Measurements from ENCODE around the gene MPZL2. TPM values are rescaled to one million over a fixed set of nuclear protein-coding genes. Genes with fewer than 3 reads are reported as not detected.

The MPZL2 gene
- polyA plus RNA-seq, 3 donors = 16.4 to 56.1 (median 21.3) TPM

DNA sequence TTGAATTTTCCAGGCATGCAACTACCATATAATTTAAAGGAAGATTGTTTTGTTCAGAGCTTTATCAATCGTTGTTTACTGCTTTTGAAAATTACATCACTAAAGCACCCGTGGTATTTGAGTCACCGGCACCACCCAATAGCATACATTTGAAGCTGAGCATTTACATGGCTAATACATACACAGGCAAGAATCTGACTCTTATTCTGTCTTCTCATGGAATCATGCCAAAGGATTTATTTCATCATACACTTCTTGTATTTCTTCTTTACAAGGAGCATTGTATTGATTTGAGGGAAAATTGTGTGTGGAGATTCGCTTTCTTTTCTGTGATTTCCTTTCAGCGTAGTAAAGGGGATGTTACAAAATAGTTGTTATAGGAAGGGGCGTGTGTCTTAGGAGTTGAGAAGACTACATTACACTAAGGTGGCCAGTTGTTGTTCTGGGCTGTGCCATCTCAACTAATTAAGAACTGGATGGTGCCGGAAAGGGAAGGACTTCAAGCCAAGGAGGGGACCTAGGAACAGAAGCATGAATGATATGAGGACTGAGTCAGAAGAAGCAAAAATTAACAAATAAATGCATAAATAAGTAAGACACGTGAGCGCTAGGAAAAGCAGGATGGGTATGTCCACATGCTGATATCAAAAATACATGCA is 27.5 kb upstream of the MPZL2 start:
- DNase-seq (ENCODE audit: extremely low read depth in 1 of 11, low read depth in 9 of 11, low spot score in 4 of 11) = no peak

DNA sequence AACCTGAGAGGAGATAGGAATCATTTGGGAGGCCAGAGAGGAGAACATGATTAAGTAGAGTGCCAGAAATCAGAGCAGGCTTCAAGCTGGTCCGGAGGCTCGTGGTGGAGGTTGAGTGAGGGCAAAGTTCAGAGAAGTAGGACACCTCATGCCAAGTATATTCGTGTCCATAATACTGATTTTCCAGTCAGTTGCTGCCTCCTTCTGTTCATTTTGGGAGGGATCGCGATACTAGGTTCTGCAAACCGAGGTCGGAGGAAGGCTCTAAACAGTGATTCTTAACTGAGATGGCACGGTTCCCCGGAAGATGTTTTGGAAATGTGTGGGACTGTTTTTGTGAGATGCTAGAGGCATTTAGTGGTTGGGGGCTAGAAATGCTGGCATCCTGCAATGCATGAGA is 26.8 kb upstream of the MPZL2 start:
- DNase-seq (ENCODE audit: extremely low read depth in 1 of 11, low read depth in 9 of 11, low spot score in 4 of 11) = no peak

DNA sequence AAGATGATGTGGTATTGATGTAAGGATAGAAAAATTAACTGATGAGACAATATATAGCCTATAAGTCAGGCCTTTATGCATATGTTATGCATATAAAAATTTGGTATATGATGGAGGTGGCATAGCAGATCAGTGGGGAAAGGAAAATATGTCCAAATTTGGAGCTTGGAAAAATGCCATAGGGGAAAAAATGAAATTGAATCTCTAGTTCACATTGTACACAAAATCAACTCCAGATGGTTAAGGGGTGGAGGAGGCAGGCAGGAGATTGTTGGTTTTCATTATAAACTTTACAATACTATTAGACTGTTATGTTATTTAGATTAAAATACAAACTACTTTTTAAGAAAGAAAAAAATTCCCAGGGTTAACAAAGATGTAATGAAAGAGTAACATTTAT is 25.3 kb upstream of the MPZL2 start:
- DNase-seq (ENCODE audit: extremely low read depth in 1 of 11, low read depth in 9 of 11, low spot score in 4 of 11) = no peak

DNA sequence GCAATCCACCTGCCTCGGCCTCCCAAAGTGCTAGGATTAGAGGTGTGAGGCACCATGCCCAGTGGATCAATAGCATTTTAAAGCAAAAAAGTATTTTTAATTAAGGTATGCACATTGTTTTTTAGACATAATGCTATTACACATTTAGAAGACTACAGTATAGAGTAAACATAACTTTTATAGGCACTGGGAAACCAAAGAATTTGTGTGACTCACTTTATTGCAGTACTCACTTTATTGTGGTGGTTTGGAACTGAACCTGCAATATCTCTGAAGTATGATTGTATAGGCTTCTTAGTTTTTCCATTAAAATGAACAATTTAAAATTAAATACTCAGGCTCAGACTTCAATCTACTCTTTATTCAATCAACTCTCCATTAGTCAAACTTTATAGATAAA is 22.9 kb upstream of the MPZL2 start:
- no peak for DNase-seq (ENCODE audit: extremely low read depth in 1 of 11, low read depth in 9 of 11, low spot score in 4 of 11)

DNA sequence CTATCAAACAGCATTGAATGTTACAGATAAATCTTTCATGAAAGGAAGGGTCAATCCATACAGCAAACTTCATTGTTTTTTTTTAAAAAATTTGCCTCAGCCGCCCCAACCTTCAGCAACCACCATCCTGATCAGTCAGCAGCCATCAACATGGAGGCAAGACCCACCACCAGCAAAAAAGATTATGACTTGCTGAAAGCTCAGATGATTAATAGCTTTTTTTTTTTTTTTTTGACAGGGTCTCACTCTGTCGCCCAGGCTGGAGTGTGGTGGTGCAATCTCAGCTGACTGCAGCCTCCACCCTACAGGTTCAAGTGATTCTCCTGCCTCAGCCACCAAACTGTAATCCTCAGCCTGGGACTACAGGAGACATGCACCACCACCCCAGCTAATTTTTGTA is 22.4 kb upstream of the MPZL2 start:
- DNase-seq (ENCODE audit: extremely low read depth in 1 of 11, low read depth in 9 of 11, low spot score in 4 of 11) = no peak

DNA sequence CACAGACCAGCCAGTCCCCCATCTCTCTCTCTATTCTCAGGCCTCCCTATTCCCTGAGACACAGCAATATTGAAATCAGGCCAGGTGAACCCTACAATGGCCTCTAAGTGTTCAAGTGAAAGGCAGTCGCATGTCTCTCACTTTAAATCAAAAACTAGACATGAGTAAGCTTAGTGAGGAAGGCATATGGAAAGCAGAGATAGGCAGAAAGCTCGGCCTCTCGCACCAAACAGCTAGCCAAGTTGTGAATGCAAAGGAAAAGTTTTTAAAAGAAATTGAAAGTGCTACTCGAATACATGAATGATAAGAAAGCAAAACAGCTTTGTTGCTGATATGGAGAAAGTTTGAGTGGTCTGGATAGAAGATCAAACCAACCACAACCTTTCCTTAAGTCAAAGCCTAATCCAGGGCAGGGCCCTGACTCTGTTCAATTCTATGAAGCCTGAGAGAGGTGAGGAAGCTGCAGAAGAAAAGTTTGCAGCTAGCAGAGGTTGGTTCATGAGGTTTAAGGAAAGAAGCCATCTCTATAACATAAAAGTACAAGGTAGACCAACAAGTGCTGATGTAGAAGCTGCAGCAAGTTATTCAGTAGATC is 19.8 kb upstream of the MPZL2 start:
- no peak for DNase-seq (ENCODE audit: extremely low read depth in 1 of 11, low read depth in 9 of 11, low spot score in 4 of 11)

DNA sequence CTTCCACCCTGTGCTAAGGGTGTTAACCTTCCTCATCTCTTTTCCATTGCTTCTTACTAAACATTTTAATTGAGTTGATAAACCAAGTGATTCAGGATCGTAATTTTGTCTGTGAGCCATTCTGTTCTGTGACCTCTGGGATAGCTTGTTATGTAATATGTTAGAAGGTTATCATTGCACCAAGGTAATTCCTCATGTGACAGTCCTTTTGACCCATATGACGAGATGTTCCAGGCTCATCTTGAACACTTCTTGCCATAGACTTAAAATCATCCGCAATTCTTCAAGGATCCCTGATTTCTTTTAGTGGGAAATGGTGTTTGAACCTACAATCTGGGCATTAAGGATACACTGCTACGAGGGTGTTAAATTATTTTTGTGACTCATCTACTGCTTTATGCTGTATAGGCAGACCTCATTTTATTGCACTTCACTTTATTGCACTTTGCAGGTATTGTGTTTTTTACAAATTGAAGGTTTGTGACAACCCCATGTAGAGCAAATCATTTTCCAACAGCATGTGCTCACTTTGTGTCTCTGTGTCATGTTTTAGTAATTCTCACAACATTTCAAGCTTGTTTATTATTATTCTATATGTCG is 19.0 kb upstream of the MPZL2 start:
- no peak for DNase-seq (ENCODE audit: extremely low read depth in 1 of 11, low read depth in 9 of 11, low spot score in 4 of 11)

DNA sequence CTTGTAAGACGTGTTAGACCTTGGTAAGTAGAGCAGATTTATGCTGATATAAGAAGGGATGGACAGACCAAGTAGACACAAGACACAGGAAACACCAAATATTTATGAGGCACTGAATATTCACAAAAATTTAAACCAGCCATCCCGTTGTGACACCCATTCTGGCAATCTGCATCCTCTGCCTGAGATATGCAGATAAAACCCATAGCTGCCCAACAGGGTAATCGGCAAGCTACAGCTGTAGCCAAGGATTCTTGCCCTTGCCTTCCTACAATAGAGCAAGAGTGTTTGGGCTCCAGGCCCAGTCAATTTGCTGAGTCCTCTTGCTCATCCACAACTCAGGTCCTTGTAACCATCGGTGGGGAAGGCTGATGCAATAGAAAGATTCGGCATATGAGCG is 18.5 kb upstream of the MPZL2 start:
- DNase-seq (ENCODE audit: extremely low read depth in 1 of 11, low read depth in 9 of 11, low spot score in 4 of 11) = no peak

DNA sequence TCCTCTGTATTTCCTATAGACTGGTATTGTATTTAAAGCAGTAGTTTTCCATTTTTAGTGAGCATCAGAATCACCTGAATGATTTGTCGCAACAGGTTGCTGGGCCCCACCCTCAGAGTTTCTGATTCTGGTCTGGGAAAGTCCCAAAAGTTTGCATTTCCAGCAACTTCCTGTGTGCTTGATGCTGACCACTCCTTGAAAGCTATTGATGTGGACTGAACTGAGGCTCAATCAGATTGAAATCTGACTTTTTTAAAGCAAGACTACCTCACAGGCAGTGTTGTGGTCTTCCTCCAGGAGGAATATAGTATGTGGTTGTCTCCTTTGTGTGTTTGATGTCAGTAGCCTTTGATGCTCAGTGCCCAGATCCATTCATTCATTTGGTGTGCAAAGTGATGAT is 17.2 kb upstream of the MPZL2 start:
- DNase-seq (ENCODE audit: extremely low read depth in 1 of 11, low read depth in 9 of 11, low spot score in 4 of 11) = no peak

DNA sequence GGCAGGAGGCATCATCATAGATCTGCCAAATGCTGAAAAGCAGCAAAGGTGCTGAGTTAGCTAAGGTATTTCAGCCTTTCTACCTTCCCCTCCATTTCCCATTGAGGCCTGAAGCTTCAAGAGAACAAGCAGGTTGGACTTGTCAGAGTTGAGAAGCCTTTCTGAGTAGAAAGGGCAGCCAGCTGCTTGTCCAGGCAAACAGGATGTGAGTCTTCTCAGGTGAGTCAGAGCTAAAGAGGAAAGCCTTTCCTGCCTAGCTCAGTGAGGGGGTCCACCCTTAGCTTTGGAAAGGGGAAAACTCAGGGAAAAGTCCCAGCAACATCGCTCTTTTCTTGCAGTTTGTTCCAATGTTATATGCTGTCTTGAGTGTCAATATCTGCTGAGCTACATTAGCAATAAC is 13.2 kb upstream of the MPZL2 start:
- DNase-seq (ENCODE audit: extremely low read depth in 1 of 11, low read depth in 9 of 11, low spot score in 4 of 11) = no peak

DNA sequence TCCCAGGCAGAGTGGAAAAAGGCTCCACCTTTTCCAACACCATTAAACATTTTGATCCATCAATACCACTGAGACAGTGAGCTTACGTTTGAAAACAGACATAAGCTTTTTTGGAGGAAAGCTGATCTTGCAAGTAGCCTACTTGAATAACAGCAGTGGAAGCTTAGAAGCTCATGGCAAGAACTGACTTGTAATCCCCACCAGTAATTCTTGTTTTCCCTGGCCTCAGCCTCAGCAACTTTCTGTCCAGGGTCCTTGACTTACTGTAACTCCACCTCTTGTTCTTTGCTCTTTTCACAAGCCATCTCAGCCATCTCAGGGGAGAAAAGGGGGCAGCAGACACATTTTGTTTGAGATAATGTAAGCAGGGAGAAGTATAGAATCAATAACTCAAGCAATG is 12.3 kb upstream of the MPZL2 start:
- DNase-seq (ENCODE audit: extremely low read depth in 1 of 11, low read depth in 9 of 11, low spot score in 4 of 11) = no peak

DNA sequence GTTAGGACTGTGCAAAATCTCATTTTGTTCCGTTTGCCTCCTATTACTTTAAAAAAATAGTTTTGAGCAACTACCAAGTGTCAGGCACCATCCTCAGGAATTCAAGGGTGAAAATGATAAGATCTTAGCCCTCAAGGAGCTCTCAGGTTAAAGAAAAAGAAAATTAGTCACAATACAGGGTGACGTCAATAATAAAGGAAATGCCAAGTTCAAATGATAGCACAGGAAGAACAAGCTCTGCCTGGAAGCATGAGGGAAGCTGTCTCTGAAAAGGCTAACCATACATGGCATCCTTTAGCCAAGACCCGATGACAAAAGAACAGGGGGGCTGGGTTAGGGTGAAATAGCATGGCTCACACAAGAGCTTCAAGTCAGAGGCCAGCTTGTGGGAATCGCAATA is 11.1 kb upstream of the MPZL2 start:
- DNase-seq (ENCODE audit: extremely low read depth in 1 of 11, low read depth in 9 of 11, low spot score in 4 of 11) = no peak

DNA sequence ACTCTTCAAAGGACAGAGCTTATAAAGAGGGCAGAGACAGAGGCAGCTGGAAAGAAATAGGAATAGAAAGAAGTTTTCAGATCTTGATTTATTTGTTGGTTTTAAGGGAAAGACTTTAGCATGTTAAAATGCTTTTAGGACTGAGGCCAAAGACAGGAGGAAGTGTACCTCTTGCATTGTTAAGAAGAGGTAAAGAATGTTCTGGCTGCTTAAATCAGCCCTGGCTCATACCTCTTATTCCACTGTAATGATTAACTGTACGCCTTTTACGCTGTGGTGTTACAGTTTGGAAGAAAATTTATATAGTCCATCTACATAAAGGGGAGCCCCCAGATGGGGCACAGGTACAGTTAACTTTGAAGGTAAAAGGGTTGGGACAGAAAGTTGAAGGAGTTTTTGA is 10.1 kb upstream of the MPZL2 start:
- peak in 1 of 11 donors; percentile 14 for DNase-seq (ENCODE audit: extremely low read depth in 1 of 11, low read depth in 9 of 11, low spot score in 4 of 11)

DNA sequence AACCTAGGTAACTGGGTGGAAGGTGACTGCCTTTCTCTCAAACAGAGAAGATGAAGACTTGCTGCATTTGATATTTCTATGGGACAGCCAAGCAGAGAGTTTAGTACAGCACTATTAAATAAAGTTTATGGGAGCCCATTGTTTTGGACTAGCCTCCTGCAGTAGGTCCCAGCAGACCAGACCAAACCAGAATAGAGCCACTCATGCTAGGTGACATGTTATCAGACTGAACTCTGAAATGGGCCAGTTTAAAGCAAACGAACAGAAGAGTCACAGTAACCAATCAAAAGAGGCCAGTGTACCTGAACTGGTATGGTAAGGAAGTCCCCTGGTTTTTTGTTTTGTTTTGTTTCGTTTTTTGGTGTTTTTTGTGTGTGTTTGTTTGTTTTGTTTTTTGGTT is 7.9 kb upstream of the MPZL2 start:
- no peak for DNase-seq (ENCODE audit: extremely low read depth in 1 of 11, low read depth in 9 of 11, low spot score in 4 of 11)

DNA sequence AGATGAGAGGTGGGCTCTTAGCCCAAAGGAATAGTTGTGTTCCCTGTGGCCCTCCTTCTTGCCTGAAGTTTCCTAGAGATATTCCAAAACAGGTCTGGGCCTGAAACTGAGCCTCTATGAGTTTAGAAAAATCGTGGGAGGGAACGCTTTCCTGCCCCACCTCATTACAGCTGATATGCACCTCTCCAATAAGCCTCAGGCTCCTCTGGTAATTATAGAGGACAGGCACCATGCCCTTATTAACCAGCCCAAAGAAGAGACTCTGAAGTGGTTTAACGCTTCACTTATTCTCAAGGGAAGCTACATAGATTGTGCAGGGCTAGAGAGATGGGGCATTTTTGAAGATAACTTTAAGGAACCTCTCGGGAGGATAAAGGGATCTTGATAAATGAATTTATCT is 3.4 kb upstream of the MPZL2 start:
- no peak for DNase-seq (ENCODE audit: extremely low read depth in 1 of 11, low read depth in 9 of 11, low spot score in 4 of 11)

DNA sequence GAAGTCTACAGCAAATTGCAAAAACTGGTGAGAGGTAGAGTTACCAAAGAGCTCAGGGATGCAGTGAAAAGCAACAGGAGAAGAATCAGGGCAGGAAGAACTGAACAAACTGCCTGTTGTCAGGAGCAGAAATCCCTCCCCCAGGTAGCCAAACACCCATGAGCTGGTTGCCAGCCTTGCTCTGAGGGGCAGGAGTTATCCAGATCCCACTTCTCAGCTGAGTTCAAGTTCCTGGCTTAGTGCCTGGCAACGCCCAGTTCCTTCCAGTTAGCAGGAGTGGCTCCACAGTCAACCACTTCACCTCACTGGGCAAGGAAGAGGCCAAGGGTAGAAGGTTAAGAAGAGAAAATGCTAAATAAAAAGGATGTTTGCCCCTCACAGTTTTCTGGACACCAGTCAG is 1.9 kb upstream of the MPZL2 start:
- peak in 1 of 11 donors; percentile 7 for DNase-seq (ENCODE audit: extremely low read depth in 1 of 11, low read depth in 9 of 11, low spot score in 4 of 11)

DNA sequence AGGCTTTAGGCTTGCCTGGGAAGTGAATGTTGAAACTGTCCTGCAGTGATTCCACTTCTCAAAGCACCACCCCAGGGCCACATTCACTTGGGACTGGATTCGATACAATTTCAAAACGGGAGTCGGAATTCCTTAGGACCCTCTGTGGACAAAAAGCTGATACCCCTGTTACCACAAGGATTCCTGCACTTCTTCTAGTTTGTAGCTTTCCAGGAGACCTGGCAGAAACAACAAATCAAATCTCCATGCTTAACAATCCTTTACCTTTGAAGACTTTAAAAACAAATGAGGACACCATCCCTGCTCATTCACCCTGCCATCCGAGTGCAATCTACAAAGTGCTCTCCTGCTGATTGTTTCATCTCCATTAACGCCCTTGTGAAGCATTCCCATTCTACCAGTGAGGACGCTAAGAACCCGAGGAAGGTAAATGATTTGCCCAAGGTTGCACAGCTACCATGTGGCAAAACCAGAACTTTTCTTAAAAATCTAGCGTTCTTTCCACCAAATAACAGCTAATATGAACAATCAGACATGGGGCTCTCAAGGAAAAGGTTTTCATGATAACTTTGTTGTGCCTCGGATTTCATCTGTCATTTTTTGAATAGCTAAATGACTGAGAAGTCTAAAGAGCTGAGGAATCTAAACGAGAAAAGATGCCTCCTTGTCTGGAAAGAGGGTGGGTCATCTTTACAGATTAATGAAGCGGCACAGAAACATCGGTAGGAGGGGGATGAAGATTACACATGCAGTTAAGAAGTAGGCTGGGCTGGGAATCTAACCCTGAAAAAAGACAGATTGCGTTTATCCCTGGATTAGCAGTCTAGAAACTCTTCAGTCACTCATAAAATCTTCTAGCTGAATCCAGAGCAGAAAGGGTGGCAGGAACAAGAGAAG is 720 bp upstream of the MPZL2 start:
- peak in 1 of 11 donors; percentile 12 for DNase-seq (ENCODE audit: extremely low read depth in 1 of 11, low read depth in 9 of 11, low spot score in 4 of 11)

DNA sequence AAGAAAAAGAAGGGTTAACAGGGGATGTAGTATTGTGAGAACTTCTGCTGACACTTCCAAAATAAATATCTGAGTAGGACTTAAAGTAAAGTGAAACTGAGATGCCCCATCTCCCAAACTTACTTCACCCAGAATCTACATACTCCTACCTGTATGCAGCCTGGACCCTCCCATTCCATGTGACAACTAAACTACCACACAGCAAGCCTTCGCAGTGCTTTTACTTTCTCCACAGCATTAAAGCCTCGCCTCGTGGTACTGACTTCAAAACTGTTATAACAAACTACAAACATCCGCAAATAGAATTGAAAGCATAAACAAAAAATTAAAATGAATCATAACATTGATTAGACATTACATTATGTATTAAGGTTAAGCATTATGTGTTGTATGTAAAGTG is 985 bp downstream of the MPZL2 start:
- no peak for DNase-seq (ENCODE audit: extremely low read depth in 1 of 11, low read depth in 9 of 11, low spot score in 4 of 11)

DNA sequence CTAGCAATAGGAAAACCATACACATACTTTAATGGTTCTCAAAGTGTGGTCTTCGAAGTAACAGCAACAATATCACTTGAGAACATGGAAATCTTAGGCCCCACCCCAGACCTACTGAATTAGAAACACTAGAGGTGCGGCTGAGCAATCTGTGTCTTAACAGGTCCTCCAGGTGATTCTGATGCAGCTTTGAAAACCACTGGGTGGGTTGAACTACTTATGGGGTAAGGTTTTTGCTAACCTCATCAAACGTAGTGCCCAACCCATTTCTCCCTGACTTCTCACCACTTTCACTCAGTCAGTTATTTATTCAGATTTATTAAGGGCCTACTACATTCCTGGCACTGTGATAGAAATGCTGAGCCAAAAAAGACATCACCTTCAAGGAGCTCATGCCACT is 3.7 kb downstream of the MPZL2 start:
- DNase-seq (ENCODE audit: extremely low read depth in 1 of 11, low read depth in 9 of 11, low spot score in 4 of 11) = no peak

DNA sequence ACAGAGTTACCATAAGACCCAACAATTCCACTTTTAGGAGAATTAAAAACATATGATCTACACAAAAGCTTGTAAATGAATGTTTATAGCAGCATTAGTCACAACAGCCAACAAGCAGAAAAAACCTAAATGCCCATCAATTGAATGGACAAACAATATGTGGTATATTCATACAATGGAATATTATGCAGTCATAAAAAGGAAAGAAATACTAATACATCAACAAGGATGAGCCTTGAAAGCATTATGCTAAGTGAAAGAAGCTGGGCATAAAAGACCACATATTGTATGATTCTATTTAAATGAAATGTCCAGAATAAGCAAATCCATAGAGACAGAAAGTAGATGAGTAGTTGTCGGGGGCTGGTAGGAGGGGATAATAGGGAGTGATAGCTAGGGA is 5.0 kb downstream of the MPZL2 start:
- no peak for DNase-seq (ENCODE audit: extremely low read depth in 1 of 11, low read depth in 9 of 11, low spot score in 4 of 11)

Data from renal cortex interstitium (tissue), 11 donors.